AG20443 (cell line): ENCODE results near the gene MORF4L2.
"Not testable (repeated sequence)": the region's sequence is repeated elsewhere in the genome, so short reads cannot be mapped to it uniquely, and the experiment has no call there.

Experiments
- DNase-seq: peaks from one replicate; pipeline ENCODE4 v3.0.0; 2012; ENCODE audit warnings: low spot score, mixed read lengths

The MORF4L2 gene

DNA sequence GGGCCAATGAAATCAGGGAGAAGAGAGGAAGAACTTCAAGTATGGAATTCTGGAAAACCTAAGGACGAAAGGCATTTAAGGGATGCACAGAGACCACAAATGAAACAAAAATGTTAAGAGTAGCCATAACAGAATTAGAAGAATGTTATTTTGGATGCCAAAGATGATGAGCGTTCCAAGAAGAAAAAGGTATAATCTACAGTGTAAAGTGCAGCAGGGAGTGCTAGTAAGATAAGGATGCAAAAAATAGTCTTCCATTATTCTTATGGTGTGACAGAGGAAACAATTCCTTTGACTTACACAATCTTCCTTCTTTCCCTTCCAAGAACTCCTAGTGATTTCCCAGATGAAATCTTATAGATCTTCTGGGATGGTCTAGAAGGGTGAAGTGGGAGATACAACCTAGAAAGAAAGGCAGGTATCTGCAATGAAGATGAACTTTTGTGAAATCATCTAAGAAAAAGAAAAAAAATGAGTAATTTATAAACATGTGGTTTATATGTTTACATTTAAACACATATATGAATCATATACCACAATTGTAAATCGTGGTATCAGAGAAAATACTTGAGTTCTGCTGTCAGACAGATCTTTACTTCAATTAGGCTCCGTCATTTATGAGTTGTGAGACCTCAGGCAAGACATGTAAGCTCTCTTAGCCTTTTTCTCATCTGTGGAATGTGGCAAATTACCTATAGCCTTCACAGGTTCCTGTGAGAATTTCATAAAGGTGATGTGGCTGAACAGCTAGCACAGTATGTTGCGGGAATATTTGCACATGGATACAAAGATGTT is 8.1 kb downstream of the MORF4L2 start:
- peak; percentile 9 for DNase-seq

DNA sequence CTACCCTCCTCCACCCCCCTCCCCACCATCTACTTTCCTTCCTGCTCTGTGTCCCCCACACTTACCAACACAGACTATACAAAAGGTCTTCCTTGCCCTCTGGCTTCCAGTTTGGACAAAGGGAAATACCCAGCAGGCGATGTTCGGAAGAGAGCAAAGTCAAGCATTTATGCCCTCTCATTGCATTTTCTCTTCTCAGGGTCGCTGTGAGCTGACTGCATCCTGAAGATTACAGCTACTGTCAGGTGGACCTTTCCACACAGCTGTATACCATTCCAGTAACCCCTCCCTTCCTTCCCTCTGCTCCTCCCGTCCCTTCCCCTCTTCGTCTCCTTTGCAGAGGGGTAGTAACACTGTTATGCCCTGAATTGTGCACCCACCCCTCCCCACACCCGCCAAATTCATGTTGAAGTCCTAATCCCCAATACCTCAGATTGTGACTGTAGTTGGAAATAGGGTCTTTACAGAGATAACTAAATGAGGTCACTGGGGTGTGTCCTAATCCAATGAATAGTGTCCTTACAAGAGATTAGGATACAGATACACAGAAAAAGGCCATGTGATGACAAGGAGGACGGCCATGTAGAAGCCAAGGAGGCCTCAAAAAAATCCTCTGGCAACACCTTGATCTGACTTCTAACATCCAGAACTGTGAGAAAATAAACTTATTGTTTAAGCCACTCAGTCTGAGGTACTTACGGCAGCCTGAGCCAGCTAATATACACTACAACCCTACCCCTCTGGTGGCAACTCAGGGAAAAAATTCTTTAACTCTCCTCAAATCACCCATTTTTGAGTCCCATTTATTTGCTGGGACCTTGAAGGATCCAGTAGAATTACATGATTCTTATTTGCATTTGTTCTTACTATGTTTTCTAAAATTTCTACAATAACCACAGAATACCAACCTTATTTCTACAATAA is 11.7 kb downstream of the MORF4L2 start:
- DNase-seq, result no peak

GRCh38 chrX:103669745-103670144 is 16.8 kb downstream of the MORF4L2 start:
- DNase-seq, result no peak

DNA sequence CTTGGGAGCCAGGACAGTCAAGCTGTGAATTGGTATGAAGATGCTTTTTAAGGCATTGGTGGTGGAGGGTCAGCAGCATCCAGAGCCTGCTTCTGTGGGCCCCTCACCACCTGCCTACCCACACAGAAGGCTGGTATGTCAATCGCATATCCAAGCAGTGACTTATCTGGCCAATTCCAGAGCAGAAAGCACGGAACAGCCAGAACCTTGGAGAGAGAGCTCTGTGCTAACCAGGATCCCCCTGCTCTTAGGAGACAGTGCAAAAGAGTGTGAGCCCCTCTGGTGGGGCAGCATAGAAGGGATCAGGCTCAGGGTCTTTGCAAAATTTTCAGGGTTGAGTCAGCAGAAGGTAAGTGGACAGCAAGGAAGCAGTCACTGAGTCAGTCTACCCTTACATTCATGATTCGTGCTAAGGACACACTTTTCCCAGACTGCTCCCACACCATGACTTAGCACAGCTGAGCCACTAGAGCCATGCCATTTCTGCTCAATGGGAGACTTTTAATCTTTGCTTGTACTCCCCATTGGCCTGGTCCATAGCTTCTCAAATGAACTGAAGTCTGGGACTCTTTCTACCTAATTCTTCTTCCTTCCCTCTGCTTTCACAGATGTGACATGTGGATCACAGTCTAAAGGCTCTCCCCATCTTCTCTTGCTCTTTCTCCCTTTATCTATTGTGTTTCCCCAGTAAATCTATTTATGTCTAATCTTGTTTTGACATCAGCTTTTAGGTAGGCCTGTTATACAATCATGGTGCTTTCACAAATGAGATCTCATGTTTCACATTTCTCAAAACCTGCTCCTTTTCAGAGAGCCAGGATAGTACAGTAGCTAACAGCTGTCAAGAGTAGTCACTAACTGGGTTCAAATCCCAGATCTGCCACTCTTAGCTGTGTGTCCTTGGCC is 20.0 kb downstream of the MORF4L2 start:
- no peak for DNase-seq

DNA sequence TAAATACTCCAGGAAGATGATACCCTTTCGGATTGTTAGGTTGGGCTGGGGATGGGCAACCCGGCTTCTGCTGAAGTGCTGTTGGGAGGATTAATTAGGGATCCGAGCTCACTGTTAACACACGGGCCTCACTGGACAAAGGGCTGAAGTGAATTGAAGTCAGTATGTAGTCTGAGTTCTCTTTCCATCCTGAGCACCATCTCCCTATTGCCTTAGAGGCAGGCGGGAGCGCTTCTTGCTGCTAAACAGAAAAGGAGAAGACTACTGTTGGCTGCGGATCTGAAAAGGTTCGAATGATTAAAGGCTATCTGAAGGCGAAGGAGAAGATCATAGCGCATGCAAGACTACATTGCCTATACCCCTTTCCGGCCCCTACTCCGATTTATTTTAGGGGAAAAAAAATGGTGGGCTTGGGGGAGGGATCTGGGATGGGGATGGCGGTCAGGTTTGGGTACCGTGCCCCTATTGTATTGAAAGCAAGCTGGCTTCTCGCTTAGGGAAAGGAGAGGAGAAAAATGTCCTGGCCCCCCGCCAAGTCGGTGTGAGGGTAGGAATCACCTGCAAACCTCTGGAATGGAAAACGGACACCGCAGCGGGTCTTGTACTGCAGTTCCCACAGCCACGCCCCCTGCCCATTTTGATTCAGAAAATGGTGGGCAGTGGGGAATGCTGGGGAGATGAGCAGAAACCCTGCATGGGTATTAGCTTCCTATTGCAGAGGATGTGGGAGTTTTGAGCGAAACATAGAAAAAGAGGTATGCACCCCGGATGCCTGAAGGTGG is 22.3 kb downstream of the MORF4L2 start:
- no peak for DNase-seq

- DNase-seq, result not testable (repeated sequence)
These were observed 27.0 kb downstream of the MORF4L2 start for GRCh38 chrX:103659460-103659859.

GRCh38 chrX:103658681-103659433 is 27.6 kb downstream of the MORF4L2 start:
- DNase-seq, result no peak

DNA sequence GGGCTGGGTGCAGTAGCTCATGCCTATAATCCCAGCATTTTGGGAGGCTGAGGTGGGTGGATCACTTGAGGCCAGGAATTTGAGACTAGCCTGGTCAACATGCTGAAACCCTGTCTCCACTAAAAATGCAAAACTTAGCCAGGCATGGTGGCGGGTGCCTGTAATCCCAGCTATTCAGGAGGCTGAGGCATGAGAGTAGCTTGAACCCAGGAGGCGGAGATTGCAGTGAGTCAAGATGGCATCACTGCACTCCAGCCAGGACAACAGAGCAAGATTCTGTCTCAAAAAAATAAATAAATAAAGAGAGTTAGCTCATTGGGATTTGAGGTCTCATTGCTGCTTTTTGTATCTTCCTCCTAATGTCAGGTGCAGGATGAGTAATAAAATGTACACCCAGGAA is 29.4 kb downstream of the MORF4L2 start:
- DNase-seq, result not testable (repeated sequence)

DNA sequence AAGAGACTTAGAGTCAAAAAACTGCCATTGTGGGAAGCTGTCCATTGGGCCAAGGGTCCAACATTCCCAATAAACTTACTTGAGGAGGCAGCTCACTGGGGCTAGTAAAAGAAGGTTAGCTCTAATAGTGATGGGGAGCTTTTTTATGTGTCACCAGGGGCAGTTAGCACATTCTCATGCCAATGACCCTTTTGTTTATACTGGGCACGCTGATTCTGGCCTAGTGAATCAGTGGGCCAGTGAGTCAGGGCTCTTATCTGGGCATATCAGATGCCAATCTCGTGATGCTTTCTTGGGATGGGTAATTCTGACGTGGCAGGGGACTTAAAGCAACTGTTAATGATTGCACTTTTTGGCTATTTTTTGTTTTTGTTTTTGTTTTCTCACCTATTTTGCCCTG is 29.9 kb downstream of the MORF4L2 start:
- DNase-seq, result peak; percentile 53

- not testable (repeated sequence) for DNase-seq
These were observed 31.1 kb downstream of the MORF4L2 start for GRCh38 chrX:103655230-103656000.

DNA sequence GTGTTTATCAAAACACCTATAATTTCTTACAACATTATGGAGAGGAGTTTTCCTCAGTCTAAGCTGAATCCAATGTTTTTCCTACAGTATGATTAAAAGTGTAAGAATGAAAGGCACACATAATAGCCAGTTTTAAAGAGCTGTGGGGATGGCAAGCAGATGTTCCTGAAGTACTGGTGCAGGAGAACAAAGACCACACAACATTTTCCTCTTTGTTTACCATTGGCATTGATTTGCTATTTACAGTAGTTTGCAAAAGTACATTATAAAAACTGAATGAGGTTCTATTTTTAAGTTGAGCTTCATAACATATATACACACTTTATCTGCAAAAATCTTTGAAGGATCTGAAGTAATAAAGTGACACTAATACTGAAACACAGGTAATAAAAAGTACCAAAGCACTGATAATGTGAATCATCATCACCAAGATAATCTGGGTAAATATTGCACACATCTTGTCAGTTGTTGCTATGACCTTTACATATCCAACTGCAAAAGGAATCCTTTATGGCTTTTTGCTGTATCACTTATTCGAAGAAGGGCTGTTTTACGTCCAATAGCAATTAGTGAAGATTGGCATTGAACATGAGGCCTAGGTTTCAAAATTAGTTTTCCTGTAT is 35.2 kb downstream of the MORF4L2 start:
- no peak for DNase-seq

DNA sequence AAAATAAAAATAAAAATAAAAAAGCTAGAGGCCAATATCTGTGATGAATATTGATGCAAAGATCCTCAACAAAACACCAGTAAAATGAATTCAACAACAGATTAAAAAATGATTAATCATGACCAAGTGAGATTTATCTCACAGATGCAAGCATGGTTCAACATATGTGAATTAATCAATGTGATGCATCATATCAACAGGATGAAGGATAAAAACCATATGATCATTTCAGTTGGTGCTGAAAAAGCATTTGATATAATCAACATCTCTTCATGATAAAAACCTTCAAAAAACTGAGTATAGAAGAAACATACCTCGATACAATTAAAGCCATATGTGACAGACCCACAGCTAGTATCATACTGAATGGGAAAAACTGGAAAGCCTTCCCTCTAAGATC is 38.9 kb downstream of the MORF4L2 start:
- DNase-seq, result no peak

DNA sequence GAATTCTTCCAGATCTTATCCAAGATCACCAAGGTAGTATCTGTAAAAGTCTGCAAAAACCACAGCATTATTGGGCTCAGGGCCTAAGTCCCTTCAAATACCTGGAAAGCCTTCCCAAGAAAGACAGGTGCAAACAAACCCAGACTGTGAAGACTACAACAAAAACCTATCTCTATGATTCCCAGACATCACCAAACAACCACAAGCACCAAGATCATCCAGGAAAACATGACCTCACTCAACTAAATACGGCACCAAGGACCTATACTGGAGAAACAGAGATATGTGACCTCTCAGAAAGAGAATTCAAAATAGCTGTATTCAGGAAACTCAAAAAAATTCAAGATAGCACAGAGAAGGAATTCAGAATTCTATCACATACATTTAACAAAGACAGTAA is 42.4 kb downstream of the MORF4L2 start:
- no peak for DNase-seq

- DNase-seq, result peak; percentile 5
These were observed 45.9 kb downstream of the MORF4L2 start for GRCh38 chrX:103640401-103641155.

GRCh38 chrX:103638479-103639346 is 47.8 kb downstream of the MORF4L2 start:
- peak; percentile 7 for DNase-seq

GRCh38 chrX:103637604-103638338 is 48.7 kb downstream of the MORF4L2 start:
- peak; percentile 5 for DNase-seq

GRCh38 chrX:103635436-103635835 is 51.1 kb downstream of the MORF4L2 start:
- DNase-seq, result peak; percentile 9
